HepG2 (cell line): ENCODE measurements around the gene KIF15. TPM values are rescaled to one million over a fixed set of nuclear protein-coding genes. Genes with fewer than 3 reads are reported as not detected.

Experiments
- ARID3A ChIP-seq: IDR thresholded peaks from 2 replicates; pipeline ENCODE4 v1.6.1; 2012; ENCODE audit warnings: low read depth, low read length, improper control_type of control experiment
- ARID5B ChIP-seq: IDR thresholded peaks from 2 replicates; pipeline ENCODE4 v1.4.0; 2020; ENCODE audit warnings: mild to moderate bottlenecking, missing genetic modification reagents
- DDIT3 ChIP-seq: sonication (generic); formaldehyde crosslinking; IDR thresholded peaks from 2 replicates; pipeline ENCODE4 v1.4.0; 2020; ENCODE audit warnings: mild to moderate bottlenecking, missing genetic modification reagents
- DRAP1 ChIP-seq: IDR thresholded peaks from 2 replicates; pipeline ENCODE4 v1.6.1; 2016; ENCODE audit warnings: missing genetic modification reagents, missing compliant biosample characterization
- EED ChIP-seq: sonication (generic); formaldehyde crosslinking; IDR thresholded peaks from 2 replicates; pipeline ENCODE4 v1.5.0; 2020; ENCODE audit warnings: mild to moderate bottlenecking, missing genetic modification reagents
- FOSL2 ChIP-seq: sonication (generic); formaldehyde crosslinking; IDR thresholded peaks from 2 replicates; pipeline ENCODE4 v1.4.0; 2020; ENCODE audit warnings: missing genetic modification reagents
- GABPB1 ChIP-seq: IDR thresholded peaks from 2 replicates; pipeline ENCODE4 v1.6.1; 2016; ENCODE audit warnings: mild to moderate bottlenecking, missing genetic modification reagents, moderate library complexity, missing compliant biosample characterization
- HDAC6 ChIP-seq: fragments of 200-600 bp; sonication (generic); IDR thresholded peaks from 2 replicates; pipeline ENCODE4 v1.7.0; 2017; ENCODE audit warnings: mild to moderate bottlenecking, antibody characterized with exemption, low read length, low read depth
- HMG20B ChIP-seq: conservative IDR thresholded peaks from 2 replicates; pipeline ENCODE4 v1.6.1; 2016; ENCODE audit warnings: missing genetic modification reagents, missing compliant biosample characterization
- HOXA5 ChIP-seq: sonication (generic); formaldehyde crosslinking; IDR thresholded peaks from 2 replicates; pipeline ENCODE4 v1.4.0; 2020; ENCODE audit warnings: missing genetic modification reagents
- KDM5A ChIP-seq: fragments of 200-600 bp; sonication (generic); IDR thresholded peaks from 2 replicates; pipeline ENCODE4 v1.7.0; 2018; ENCODE audit warnings: antibody characterized with exemption, mild to moderate bottlenecking, low read length, borderline replicate concordance
- KMT2B ChIP-seq: IDR thresholded peaks from 2 replicates; pipeline ENCODE4 v1.6.1; 2016; ENCODE audit warnings: missing genetic modification reagents, missing compliant biosample characterization
- NCOR1 ChIP-seq: fragments of 200-600 bp; sonication (generic); IDR thresholded peaks from 2 replicates; pipeline ENCODE4 v1.7.0; 2017; ENCODE audit warnings: antibody characterized with exemption, low read length, borderline replicate concordance
- SRF ChIP-seq: IDR thresholded peaks from 2 replicates; pipeline ENCODE4 v1.6.1; 2011; ENCODE audit warnings: mild to moderate bottlenecking, low read depth, low read length, moderate library complexity
- STAG1 ChIP-seq: sonication (generic); formaldehyde crosslinking; IDR thresholded peaks from 2 replicates; pipeline ENCODE4 v1.4.0; 2020; ENCODE audit warnings: missing genetic modification reagents
- THYN1 ChIP-seq: sonication (generic); formaldehyde crosslinking; IDR thresholded peaks from 2 replicates; pipeline ENCODE4 v1.8.1; 2023; ENCODE audit warnings: low read depth, mild to moderate bottlenecking, moderate library complexity, missing genetic modification reagents, borderline replicate concordance
- YEATS4 ChIP-seq: sonication (generic); formaldehyde crosslinking; IDR thresholded peaks from 2 replicates; pipeline ENCODE4 v1.4.0; 2020; ENCODE audit warnings: missing genetic modification reagents, borderline replicate concordance
- ZNF251 ChIP-seq: sonication (generic); formaldehyde crosslinking; IDR thresholded peaks from 2 replicates; pipeline ENCODE4 v1.9.0; 2021; ENCODE audit warnings: mild to moderate bottlenecking, missing genetic modification reagents
- ZNF3 ChIP-seq: IDR thresholded peaks from 2 replicates; pipeline ENCODE4 v1.7.0; 2017; ENCODE audit warnings: inconsistent platforms
- ZNF337 ChIP-seq: sonication (generic); formaldehyde crosslinking; IDR thresholded peaks from 2 replicates; pipeline ENCODE4 v1.5.1; 2020; ENCODE audit warnings: missing genetic modification reagents, low read depth, mild to moderate bottlenecking, borderline replicate concordance
- ZNF362 ChIP-seq: sonication (generic); formaldehyde crosslinking; IDR thresholded peaks from 2 replicates; pipeline ENCODE4 v1.4.0; 2020; ENCODE audit warnings: missing genetic modification reagents, mild to moderate bottlenecking, borderline replicate concordance
- ZNF496 ChIP-seq: sonication (generic); formaldehyde crosslinking; IDR thresholded peaks from 2 replicates; pipeline ENCODE4 v1.8.1; 2023; ENCODE audit warnings: mild to moderate bottlenecking, moderate library complexity, missing genetic modification reagents; ENCODE audit not compliant: insufficient replicate concordance
- ZNF652 ChIP-seq: IDR thresholded peaks from 2 replicates; pipeline ENCODE4 v1.6.1; 2016; ENCODE audit warnings: low read depth, borderline replicate concordance
- ZNF839 ChIP-seq: sonication (generic); formaldehyde crosslinking; IDR thresholded peaks from 2 replicates; pipeline ENCODE4 v1.4.0; 2020; ENCODE audit warnings: missing genetic modification reagents, mild to moderate bottlenecking, borderline replicate concordance
- polyA plus RNA-seq, 8 experiments: library from polyadenylated mRNA; depleted of rRNA in 3 of 8; stranded (reverse) in 7 of 8; unstranded in 1 of 8; fragments of >200 nt; fragmentation: Illumina TruSeq in 4 of 8; extraction: Trizol in 4 of 8; gene quantifications; 2 replicates each; pipeline versions ENCODE4 v1.2.1 to v1.2.3, GENCODE V29; 2011 to 2016; ENCODE audit warnings: low read depth in 4 of 8, missing spikeins in 1 of 8, mixed read lengths in 1 of 8; ENCODE audit not compliant: insufficient read depth in 1 of 8
- total RNA-seq, 5 experiments: library from RNA; depleted of rRNA; stranded (reverse); fragments of >200 nt; fragmentation: Illumina TruSeq; extraction: Trizol; gene quantifications; 2 replicates each; pipeline ENCODE4 v1.2.3, GENCODE V29; 2016; ENCODE audit warnings: low read depth in 1 of 5

KIF15 gene
- total and polyA plus RNA-seq, 2 of the 13 experiments (the other 11 are each of a cell fraction or from before 2014, with no cell fraction given): 4.8 to 33.8 TPM

- TF ChIP-seq ARID3A (no peak), HDAC6 (no peak), ZNF496 (CRISPR knock-in tag) (no peak), KMT2B (CRISPR knock-in tag) (peak; percentile 96), ZNF362 (CRISPR knock-in tag) (peak; percentile 56; the same call in 1 of the 2 replicates), GABPB1 (CRISPR knock-in tag) (peak; percentile 96), ZNF337 (CRISPR knock-in tag) (no peak), DDIT3 (CRISPR knock-in tag) (no peak), THYN1 (CRISPR knock-in tag) (no peak), ZNF652 (CRISPR knock-in tag) (peak; percentile 58; the same call in 1 of the 2 replicates), NCOR1 (no peak), ZNF251 (CRISPR knock-in tag) (no peak), ZNF839 (no peak), EED (CRISPR knock-in tag) (no peak; the same call in 1 of the 2 replicates), ARID5B (peak; percentile 56; the same call in 1 of the 2 replicates), HMG20B (no peak), SRF (no peak), ZNF3 (CRISPR knock-in tag) (no peak), YEATS4 (peak; percentile 84; the same call in 1 of the 2 replicates), STAG1 (no peak), DRAP1 (peak; percentile 94), HOXA5 (CRISPR knock-in tag) (peak; percentile 77; the same call in 1 of the 2 replicates), FOSL2 (CRISPR knock-in tag) (peak; percentile 69), KDM5A (peak; percentile 66; the same call in 1 of the 2 replicates)
These were observed 32.1 kb upstream of the KIF15 start, which contains the start of gene ZNF501 (continued) for GRCh38 chr3:44729384-44729910.
